ENCODE data around the gene ASPRV1.
"Not testable (repeated sequence)": the region's sequence is repeated elsewhere in the genome, so short reads cannot be mapped to it uniquely, and the experiment has no call there.

Gene ASPRV1

GRCh38 chr2:69959425-69959824 is 2.0 kb downstream of the ASPRV1 start:
- no peak for DNase-seq

- DNase-seq = no peak
Measured at GRCh38 chr2:69958480-69958879, 3.0 kb downstream of the ASPRV1 start.

- DNase-seq = no peak
Measured at GRCh38 chr2:69957965-69958364, 3.5 kb downstream of the ASPRV1 start.

GRCh38 chr2:69956475-69956979 is 4.9 kb downstream of the ASPRV1 start:
- no peak for DNase-seq

GRCh38 chr2:69955029-69955428 is 6.4 kb downstream of the ASPRV1 start:
- no peak for DNase-seq

- no peak for DNase-seq
Measured at GRCh38 chr2:69954084-69954483, 7.3 kb downstream of the ASPRV1 start.

- DNase-seq = no peak
Measured at GRCh38 chr2:69952336-69953115, 8.9 kb downstream of the ASPRV1 start.

- DNase-seq = not testable (repeated sequence)
Measured at GRCh38 chr2:69950671-69951070, 10.8 kb downstream of the ASPRV1 start.

GRCh38 chr2:69950241-69950640 is 11.2 kb downstream of the ASPRV1 start:
- DNase-seq = no peak

GRCh38 chr2:69948963-69949645 is 12.3 kb downstream of the ASPRV1 start:
- no peak for DNase-seq

- DNase-seq = no peak
Measured at GRCh38 chr2:69948032-69948962, 13.1 kb downstream of the ASPRV1 start.

GRCh38 chr2:69947325-69947931 is 14.0 kb downstream of the ASPRV1 start:
- DNase-seq = no peak

- DNase-seq = no peak
Measured at GRCh38 chr2:69946351-69947324, 14.8 kb downstream of the ASPRV1 start.

GRCh38 chr2:69945941-69946340 is 15.5 kb downstream of the ASPRV1 start:
- DNase-seq = no peak

GRCh38 chr2:69945441-69945840 is 16.0 kb downstream of the ASPRV1 start:
- no peak for DNase-seq

GRCh38 chr2:69944756-69945155 is 16.7 kb downstream of the ASPRV1 start:
- DNase-seq = no peak

GRCh38 chr2:69943843-69944525 is 17.4 kb downstream of the ASPRV1 start:
- no peak for DNase-seq

- DNase-seq = no peak
Measured at GRCh38 chr2:69943000-69943842, 18.2 kb downstream of the ASPRV1 start.

- DNase-seq = no peak
Measured at GRCh38 chr2:69940691-69941090, 20.7 kb downstream of the ASPRV1 start.

- DNase-seq = no peak
Measured at GRCh38 chr2:69939722-69940121, 21.7 kb downstream of the ASPRV1 start.
